PC-3 (cell line): ENCODE data around the gene PROSER3. TPM values are rescaled to one million over a fixed set of nuclear protein-coding genes. Genes with fewer than 3 reads are reported as not detected.
A peak's percentile ranks its signal among the peaks of the same experiment; 100 is the strongest.

ENCODE experiments used
- ATAC-seq: fragments of 200-7000 bp; cut with Tn5 transposase; 2 replicates; pipeline ENCODE4 v1.9.1; 2020; ENCODE audit warnings: mild to moderate bottlenecking, moderate library complexity
- BruUV-seq: library from RNA; stranded (reverse); fragments of 400-500 nt; replicated peaks from 2 replicates; lab custom pipeline; 2021; lab: Mats Ljungman, UMichigan
- CTCF ChIA-PET: fragments of 300-600 bp; sonication (Branson Sonifier 250); formaldehyde crosslinking; loops from one replicate; lab custom pipeline; 2022; ENCODE audit warnings: antibody characterized with exemption; lab: Charles Lee
- POLR2A ChIA-PET: fragments of 300-600 bp; sonication (Branson Sonifier 250); formaldehyde crosslinking; loops from one replicate; lab custom pipeline; 2022; ENCODE audit warnings: antibody characterized with exemption; ENCODE audit not compliant: unreplicated experiment; lab: Charles Lee
- DNase-seq: peaks from one replicate; pipeline ENCODE4 v3.0.0-alpha.2; 2015
- H2AFZ ChIP-seq: fragments of 300-600 bp; sonication (generic); 2 replicates; pipeline ENCODE4 v1.6.0; 2016; ENCODE audit warnings: antibody characterized with exemption, low read length
- H3F3A ChIP-seq: fragments of 300-600 bp; sonication (generic); one replicate; pipeline ENCODE4 v1.6.0; 2017; ENCODE audit warnings: antibody characterized with exemption, low read length, control low read depth, mild to moderate bottlenecking; ENCODE audit not compliant: unreplicated experiment
- H3K27ac ChIP-seq: fragments of 300-600 bp; sonication (generic); 2 replicates; pipeline ENCODE4 v1.5.1; 2016; ENCODE audit warnings: mild to moderate bottlenecking, low read length
- H3K27me3 ChIP-seq: fragments of 300-600 bp; sonication (generic); 2 replicates; pipeline ENCODE4 v1.6.1; 2016; ENCODE audit warnings: low read length, mixed read lengths
- H3K36me3 ChIP-seq: fragments of 300-600 bp; sonication (generic); 2 replicates; pipeline ENCODE4 v1.6.1; 2016; ENCODE audit warnings: low read depth, mixed run types, low read length, mixed read lengths
- H3K4me1 ChIP-seq: fragments of 300-600 bp; sonication (generic); 2 replicates; pipeline ENCODE4 v1.5.1; 2016; ENCODE audit warnings: low read length; ENCODE audit not compliant: insufficient read depth
- H3K4me2 ChIP-seq: fragments of 300-600 bp; sonication (generic); 2 replicates; pipeline ENCODE4 v1.6.0; 2016; ENCODE audit warnings: low read length
- H3K4me3 ChIP-seq: fragments of 300-600 bp; sonication (generic); 2 replicates; pipeline ENCODE4 v1.5.1; 2016; ENCODE audit warnings: mild to moderate bottlenecking, low read length, mixed read lengths
- H3K79me2 ChIP-seq: fragments of 300-600 bp; sonication (generic); 2 replicates; pipeline ENCODE4 v1.6.1; 2017; ENCODE audit warnings: low read length, mixed read lengths
- H3K9ac ChIP-seq: fragments of 300-600 bp; sonication (generic); 2 replicates; pipeline ENCODE4 v1.6.0; 2016; ENCODE audit warnings: mild to moderate bottlenecking, low read length
- H3K9me2 ChIP-seq: fragments of 300-600 bp; sonication (generic); replicated peaks from 2 replicates; pipeline ENCODE4 v1.6.1; 2016; ENCODE audit warnings: mixed run types, low read length, mixed read lengths
- H3K9me3 ChIP-seq: fragments of 300-600 bp; sonication (generic); 2 replicates; pipeline ENCODE4 v1.6.1; 2016; ENCODE audit warnings: low read length, mixed read lengths
- H4K20me1 ChIP-seq: fragments of 300-600 bp; sonication (generic); 2 replicates; pipeline ENCODE4 v1.6.1; 2016; ENCODE audit warnings: low read length, mixed read lengths
- CTCF ChIP-seq: fragments of 300-600 bp; sonication (generic); conservative IDR thresholded peaks from 2 replicates; pipeline ENCODE4 v1.5.1; 2017; ENCODE audit warnings: antibody characterized with exemption, low read depth, mild to moderate bottlenecking, low read length
- EZH2 ChIP-seq: fragments of 300-600 bp; sonication (generic); IDR thresholded peaks from one replicate; pipeline ENCODE4 v1.6.1; 2017; ENCODE audit warnings: antibody characterized with exemption, mild to moderate bottlenecking, low read length; ENCODE audit not compliant: unreplicated experiment
- EZH2phosphoT487 ChIP-seq: fragments of 300-600 bp; sonication (generic); IDR thresholded peaks from 2 replicates; pipeline ENCODE4 v1.6.1; 2018; ENCODE audit warnings: mild to moderate bottlenecking, antibody characterized with exemption, low read length, borderline replicate concordance
- intact Hi-C: fragments of 100-400 bp; cut with micrococcal nuclease; formaldehyde crosslinking; loops from 2 replicates; pipeline ENCODE4 v1.9.0; 2023
- total RNA-seq: library from RNA; depleted of rRNA; stranded (reverse); fragments of >200 nt; gene quantifications from 2 replicates; pipeline ENCODE4 v1.2.3, GENCODE V29; 2014

Gene PROSER3
- total RNA-seq, 1 experiment from 2014 or later: 5.5 TPM

- no TSS peak for BruUV-seq
- intact Hi-C loops: loop anchor here (5.0 to 10.0 kb wide), 2 partner anchors 168 to 219 kb away; partner anchors contain the start of genes LRFN3 and TMEM147
- H3K4me2 ChIP-seq: peak overlapping the region; percentile 97
- 0 out of 2 replicates have a peak, but pooled peaks cover 3% of the 10 kb centered on the region for H4K20me1 ChIP-seq
- peaks cover 33% of the 10 kb centered on the region for H3K79me2 ChIP-seq
- H3K9me3 ChIP-seq: no peaks in the 10 kb centered on the region
- H3K4me3 ChIP-seq: peak overlapping the region; percentile 91; the same call in 1 of the 2 replicates
- H3K9me2 ChIP-seq: no peaks in the 10 kb centered on the region
- H3F3A ChIP-seq: no peaks in the 10 kb centered on the region
- H3K36me3 ChIP-seq: no peaks in the 10 kb centered on the region; the same call in 1 of the 2 replicates
- ChIA-PET POLR2A (no interaction called here), CTCF (no interaction called here)
- ATAC-seq (no peak), DNase-seq (no peak)
- no peaks in the 10 kb centered on the region for H3K27me3 ChIP-seq
- H3K27ac ChIP-seq: no peak overlapping the region
- TF ChIP-seq EZH2phosphoT487 (no peak), EZH2 (no peak), CTCF (no peak)
- H3K9ac ChIP-seq: no peak overlapping the region
- H3K4me1 ChIP-seq: peaks cover 20% of the 10 kb centered on the region; the same call in 1 of the 2 replicates
- H2AFZ ChIP-seq: no peak overlapping the region
Observed at GRCh38 chr19:35715355-35715809, 42.6 kb upstream of the PROSER3 start.

GRCh38 chr19:35715981-35716800, 41.8 kb upstream of the PROSER3 start:
- Histone ChIP-seq H4K20me1 (0 out of 2 replicates have a peak, but pooled peaks cover 3% of the 10 kb centered on the region), H3K9me3 (no peaks in the 10 kb centered on the region), H3K9ac (peak overlapping the region; percentile 85), H3K27ac (peak overlapping the region; percentile 50), H3F3A (no peaks in the 10 kb centered on the region), H3K27me3 (no peaks in the 10 kb centered on the region), H3K36me3 (no peaks in the 10 kb centered on the region; the same call in 1 of the 2 replicates), H3K4me1 (peaks cover 20% of the 10 kb centered on the region; the same call in 1 of the 2 replicates), H3K9me2 (no peaks in the 10 kb centered on the region), H3K79me2 (peaks cover 33% of the 10 kb centered on the region), H2AFZ (peak overlapping the region; percentile 97), H3K4me3 (peak overlapping the region; percentile 91), H3K4me2 (peak overlapping the region; percentile 97)
- POLR2A ChIA-PET: no interaction called here
- intact Hi-C loops: loop anchor here (2.0 to 10.0 kb wide), 4 partner anchors 13 to 219 kb away; partner anchors contain the start of genes LRFN3, PSENEN, TMEM147 and U2AF1L4
- DNase-seq (peak; percentile 33), ATAC-seq (peak; percentile 23)
- CTCF ChIA-PET: no interaction called here
- no peak for TF ChIP-seq CTCF
- BruUV-seq: no TSS peak
